Sigmoid colon (tissue), 7 donors: ENCODE measurements around the gene ZNF394. TPM values are rescaled to one million over a fixed set of nuclear protein-coding genes. Genes with fewer than 3 reads are reported as not detected.

Source experiments
- DNase-seq: peaks from one replicate; pipeline ENCODE4 v3.0.0-alpha.2; 2019
- H3K27ac ChIP-seq, 4 donors: fragments of 200-600 bp; sonication (generic); one replicate each; pipeline ENCODE4 v1.5.1; 2016 to 2019; ENCODE audit warnings: mild to moderate bottlenecking in 1 of 4
- H3K27me3 ChIP-seq, 3 donors: fragments of 200-600 bp; sonication (generic); one replicate each; pipeline ENCODE4 v1.5.1; 2019; ENCODE audit warnings: mild to moderate bottlenecking in 1 of 3
- H3K36me3 ChIP-seq, 4 donors: fragments of 200-600 bp; sonication (generic); one replicate each; pipeline ENCODE4 v1.5.1; 2016 to 2019
- H3K4me1 ChIP-seq, 4 donors: fragments of 200-600 bp; sonication (generic); one replicate each; pipeline ENCODE4 v1.5.1; 2017 to 2019
- H3K4me3 ChIP-seq, 4 donors: fragments of 200-600 bp; sonication (generic); one replicate each; pipeline ENCODE4 v1.5.1; 2017 to 2019; ENCODE audit warnings: mild to moderate bottlenecking in 2 of 4, moderate library complexity in 1 of 4
- H3K9me3 ChIP-seq, 4 donors: fragments of 200-600 bp in 3 of 4; sonication (generic) in 3 of 4; one replicate each; pipeline versions ENCODE4 v1.5.1 to v1.6.1; 2013 to 2019
- CTCF ChIP-seq, 4 experiments: fragments of 450-650 bp in 3 of 4; fragments of 200-600 bp in 1 of 4; IDR thresholded peaks; one replicate each; pipeline ENCODE4 v1.5.1; 2016 to 2019; ENCODE audit warnings: antibody characterized with exemption in 4 of 4, mild to moderate bottlenecking in 3 of 4, moderate library complexity in 2 of 4
- EP300 ChIP-seq, 4 donors: sonication (generic); formaldehyde crosslinking; IDR thresholded peaks; one replicate each; pipeline ENCODE4 v1.6.1; 2017; ENCODE audit warnings: antibody characterized with exemption in 4 of 4
- POLR2A ChIP-seq, 2 donors: fragments of 450-650 bp; IDR thresholded peaks; one replicate each; pipeline ENCODE4 v1.6.1; 2016; ENCODE audit warnings: antibody characterized with exemption in 2 of 2, mild to moderate bottlenecking in 2 of 2, moderate library complexity in 2 of 2
- POLR2AphosphoS5 ChIP-seq, 4 donors: sonication (generic); formaldehyde crosslinking; IDR thresholded peaks; one replicate each; pipeline ENCODE4 v1.6.1; 2017; ENCODE audit warnings: antibody characterized with exemption in 4 of 4
- WGBS, 2 donors: extraction: QIAGEN DNeasy Blood & Tissue Kit; methylation state at CpG; one replicate each; pipeline ENCODE4 v1.1.7; 2013; 5-methylcytosine and 5-hydroxymethylcytosine counted together
- intact Hi-C: fragments of 100-400 bp; cut with DNase I; formaldehyde crosslinking; loops from one replicate; pipeline ENCODE4 v1.15.1; 2023
- polyA plus RNA-seq, 3 donors: library from polyadenylated mRNA; stranded (reverse); fragments of 200-250 nt; gene quantifications; one replicate each; pipeline ENCODE4 v1.2.3, GENCODE V29; 2013
- total RNA-seq, 4 donors: library from RNA; depleted of rRNA; stranded (reverse); fragments of >200 nt; gene quantifications; one replicate each; pipeline ENCODE4 v1.1.0, GENCODE V29; 2016
- donor health status: healthy with polysubstance abuse.
- donor health status: Bipolar disorder and iron deficiency.
- donor health status: healthy.

The ZNF394 gene
- total and polyA plus RNA-seq, 7 donors: 19.2 to 38.8 (median 29.4) TPM

GRCh38 chr7:99541212-99541611 is 41.1 kb upstream of the ZNF394 start:
- intact Hi-C loops: no loop called here
- peaks cover 0 to 5% (median 0%) of the 10 kb centered on the region in 4 donors for H3K36me3 ChIP-seq
- no peak overlapping the region for H3K4me3 ChIP-seq
- 92 to 93% methylated on average over 9 of the region's 9 CpGs for WGBS, 2 donors
- no peak for DNase-seq
- TF ChIP-seq EP300 (IDR thresholded peaks at IDR 0.05) (no peak), CTCF (IDR thresholded peaks at IDR 0.05) (no peak), POLR2AphosphoS5 (IDR thresholded peaks at IDR 0.05) (no peak), POLR2A (IDR thresholded peaks at IDR 0.05) (no peak)
- H3K4me1 ChIP-seq: no peaks in the 10 kb centered on the region
- no peak overlapping the region for H3K27ac ChIP-seq
- H3K9me3 ChIP-seq: peaks cover 3 to 24% (median 8%) of the 10 kb centered on the region in 4 donors
- H3K27me3 ChIP-seq: no peaks in the 10 kb centered on the region

DNA sequence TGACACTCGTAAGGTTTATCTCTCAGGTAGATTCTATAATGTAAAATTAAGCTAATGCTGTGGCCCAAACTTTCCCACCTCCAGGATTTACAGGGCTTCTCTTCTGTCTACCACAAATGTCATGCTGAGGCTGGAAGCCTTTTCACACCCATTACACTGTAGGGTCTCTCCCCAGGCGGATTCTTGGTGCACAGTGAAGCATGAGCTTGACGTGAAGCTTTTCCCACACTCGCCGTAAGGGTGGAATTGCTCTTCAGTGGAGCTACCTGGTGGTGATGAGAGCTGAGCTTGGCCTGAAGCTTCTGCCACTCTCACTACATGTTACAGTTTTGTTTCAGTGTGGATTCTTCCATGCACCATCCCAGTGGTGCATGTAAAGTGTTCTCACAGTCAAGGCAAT is 40.5 kb upstream of the ZNF394 start:
- WGBS, 2 donors: 92 to 95% methylated on average over 5 of the region's 5 CpGs
- no peak overlapping the region for H3K27ac ChIP-seq
- DNase-seq: no peak
- no peak overlapping the region for H3K4me3 ChIP-seq
- H3K4me1 ChIP-seq: no peaks in the 10 kb centered on the region
- TF ChIP-seq EP300 (IDR thresholded peaks at IDR 0.05) (no peak), POLR2AphosphoS5 (IDR thresholded peaks at IDR 0.05) (no peak), CTCF (IDR thresholded peaks at IDR 0.05) (no peak), POLR2A (IDR thresholded peaks at IDR 0.05) (no peak)
- intact Hi-C loops: no loop called here
- H3K36me3 ChIP-seq: peaks cover 0 to 5% (median 0%) of the 10 kb centered on the region in 4 donors
- H3K27me3 ChIP-seq: no peaks in the 10 kb centered on the region
- peaks cover 3 to 24% (median 8%) of the 10 kb centered on the region in 4 donors for H3K9me3 ChIP-seq

- peaks cover 3 to 24% (median 8%) of the 10 kb centered on the region in 4 donors for H3K9me3 ChIP-seq
Measured at GRCh38 chr7:99539213-99539811, 39.2 kb upstream of the ZNF394 start.

DNA sequence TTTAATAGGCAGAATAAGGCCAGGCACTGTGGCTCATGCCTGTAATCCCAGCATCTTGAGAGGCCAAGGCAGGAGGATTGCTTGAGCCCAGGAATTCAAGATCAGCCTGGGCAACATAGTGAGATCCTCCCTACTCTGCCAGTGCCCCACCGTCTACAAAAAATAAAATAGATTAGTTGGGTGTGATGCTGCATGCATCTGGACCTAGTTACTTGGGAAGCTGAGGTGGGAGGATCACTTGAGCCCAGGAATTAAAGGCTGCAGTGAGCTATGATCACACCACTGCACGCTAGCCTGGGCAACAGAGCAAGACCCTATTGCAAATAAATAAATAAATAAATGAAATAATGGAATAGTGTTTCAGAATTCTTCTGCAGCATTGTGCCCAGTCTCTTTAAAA is 35.6 kb upstream of the ZNF394 start:
- no peak overlapping the region for H3K4me3 ChIP-seq
- H3K36me3 ChIP-seq: peaks cover 14 to 30% (median 19%) of the 10 kb centered on the region in 4 donors
- H3K4me1 ChIP-seq: no peaks in the 10 kb centered on the region
- H3K27ac ChIP-seq: no peak overlapping the region
- TF ChIP-seq EP300 (IDR thresholded peaks at IDR 0.05) (no peak), POLR2AphosphoS5 (IDR thresholded peaks at IDR 0.05) (no peak), CTCF (IDR thresholded peaks at IDR 0.05) (no peak), POLR2A (IDR thresholded peaks at IDR 0.05) (no peak)
- DNase-seq: no peak
- intact Hi-C loops: no loop called here
- no peaks in the 10 kb centered on the region for H3K27me3 ChIP-seq
- 99% methylated on average over 2 of the region's 2 CpGs for WGBS, 2 donors
- H3K9me3 ChIP-seq: peaks cover 18 to 32% (median 24%) of the 10 kb centered on the region in 4 donors

More at GRCh38 chr7:99539213-99539811, 39.2 kb upstream of the ZNF394 start:
- 86 to 89% methylated on average over 7 of the region's 7 CpGs for WGBS, 2 donors
- Histone ChIP-seq H3K36me3 (peaks cover 0 to 5% (median 0%) of the 10 kb centered on the region in 4 donors), H3K27ac (no peak overlapping the region), H3K27me3 (no peaks in the 10 kb centered on the region), H3K4me3 (no peak overlapping the region), H3K4me1 (no peaks in the 10 kb centered on the region)
- no peak for DNase-seq
- TF ChIP-seq POLR2AphosphoS5 (IDR thresholded peaks at IDR 0.05) (no peak), CTCF (IDR thresholded peaks at IDR 0.05) (no peak), EP300 (IDR thresholded peaks at IDR 0.05) (no peak), POLR2A (IDR thresholded peaks at IDR 0.05) (no peak)
- intact Hi-C loops: no loop called here
